ENCODE measurements around the gene BICDL2.

Gene BICDL2

GRCh38 chr16:2981899-2982250 lies 54.9 kb downstream of the BICDL2 start:
- ATAC-seq: no peak

- ATAC-seq: no peak
These were observed 55.4 kb downstream of the BICDL2 start for GRCh38 chr16:2981177-2981898.

GRCh38 chr16:2980227-2981176 lies 56.2 kb downstream of the BICDL2 start, which contains the start of gene PKMYT1:
Gene PKMYT1, minus strand, starts transcription at chr16:2980446. Its CDS starts 789 bp downstream, at chr16:2979657.
- ATAC-seq: peak; percentile 83 to 87

GRCh38 chr16:2979669-2980226 lies 57.0 kb downstream of the BICDL2 start:
- ATAC-seq: no peak
